ENCODE results near the gene PITX3. TPM values are rescaled to one million over a fixed set of nuclear protein-coding genes. Genes with fewer than 3 reads are reported as not detected.
"Not testable (repeated sequence)": the region's sequence is repeated elsewhere in the genome, so short reads cannot be mapped to it uniquely, and the experiment has no call there.

PITX3 gene
- total RNA-seq, 6 donors from 2014 or later: 0.61 TPM; not detected in 5

- Histone ChIP-seq H3K9me3 (no peaks in the 10 kb centered on the region), H3K36me3 (no peaks in the 10 kb centered on the region), H3K4me3 (no peak overlapping the region), H3K27me3 (no peaks in the 10 kb centered on the region), H3K4me1 (peaks cover 0 to 6% (median 2%) of the 10 kb centered on the region in 4 donors), H3K27ac (no peak overlapping the region)
- no peak for TF ChIP-seq CTCF (IDR thresholded peaks at IDR 0.05)
- TF ChIP-seq POLR2A (IDR thresholded peaks at IDR 0.05): no peak
- TF ChIP-seq POLR2AphosphoS5 (IDR thresholded peaks at IDR 0.05): no peak
- no peak for TF ChIP-seq EP300 (IDR thresholded peaks at IDR 0.05)
- DNase-seq: no peak
- no peak for ATAC-seq (ENCODE audit: low FRiP score in 2 of 2)
Measured at GRCh38 chr10:102220612-102221011, 20.7 kb downstream of the PITX3 start.

- TF ChIP-seq EP300 (IDR thresholded peaks at IDR 0.05): no peak
- H3K27ac ChIP-seq: no peak overlapping the region
- no peaks in the 10 kb centered on the region for H3K27me3 ChIP-seq
Measured at GRCh38 chr10:102219370-102219769, 21.9 kb downstream of the PITX3 start.

GRCh38 chr10:102213599-102213998 is 27.7 kb downstream of the PITX3 start:
- not testable (repeated sequence) for ATAC-seq (ENCODE audit: low FRiP score in 2 of 2)

More at GRCh38 chr10:102219370-102219769, 21.9 kb downstream of the PITX3 start:
- ATAC-seq (ENCODE audit: low FRiP score in 2 of 2) (no peak), DNase-seq (no peak)
- Histone ChIP-seq H3K36me3 (no peaks in the 10 kb centered on the region), H3K4me3 (no peak overlapping the region), H3K4me1 (no peaks in the 10 kb centered on the region), H3K9me3 (no peaks in the 10 kb centered on the region)
- 80 to 86% methylated on average over 5 of the region's 5 CpGs for WGBS, 2 donors

GRCh38 chr10:102211615-102212299 is 29.6 kb downstream of the PITX3 start:
- Histone ChIP-seq H3K4me1 (peaks cover 0 to 5% (median 0%) of the 10 kb centered on the region in 4 donors), H3K4me3 (no peak overlapping the region), H3K27ac (no peak overlapping the region), H3K36me3 (no peaks in the 10 kb centered on the region), H3K9me3 (no peaks in the 10 kb centered on the region), H3K27me3 (no peaks in the 10 kb centered on the region)
- ATAC-seq (ENCODE audit: low FRiP score in 2 of 2) (no peak), DNase-seq (no peak)
- TF ChIP-seq POLR2AphosphoS5 (IDR thresholded peaks at IDR 0.05): no peak
- TF ChIP-seq CTCF (IDR thresholded peaks at IDR 0.05): no peak
- no peak for TF ChIP-seq EP300 (IDR thresholded peaks at IDR 0.05)
- TF ChIP-seq POLR2A (IDR thresholded peaks at IDR 0.05): no peak
- WGBS, 2 donors: 77 to 83% methylated on average over 3 of the region's 3 CpGs

More at GRCh38 chr10:102213599-102213998, 27.7 kb downstream of the PITX3 start:
- not testable (repeated sequence) for DNase-seq, H3K9me3 ChIP-seq, H3K27me3 ChIP-seq, H3K4me1 ChIP-seq, H3K36me3 ChIP-seq, H3K27ac ChIP-seq, H3K4me3 ChIP-seq
- 63 to 82% methylated on average over 4 of the region's 4 CpGs for WGBS, 2 donors

- H3K27ac ChIP-seq: no peak overlapping the region
- no peak overlapping the region for H3K4me3 ChIP-seq
- no peaks in the 10 kb centered on the region for H3K27me3 ChIP-seq
- no peak for DNase-seq
- peaks cover 0 to 5% (median 0%) of the 10 kb centered on the region in 4 donors for H3K4me1 ChIP-seq
- no peaks in the 10 kb centered on the region for H3K36me3 ChIP-seq
- 48 to 60% methylated on average over 5 of the region's 5 CpGs for WGBS, 2 donors
- H3K9me3 ChIP-seq: peaks cover 4 to 10% (median 9%) of the 10 kb centered on the region in 4 donors
- ATAC-seq (ENCODE audit: low FRiP score in 2 of 2): no peak
- no peak for TF ChIP-seq EP300 (IDR thresholded peaks at IDR 0.05)
- no peak for TF ChIP-seq POLR2AphosphoS5 (IDR thresholded peaks at IDR 0.05)
- no peak for TF ChIP-seq CTCF (IDR thresholded peaks at IDR 0.05)
- TF ChIP-seq POLR2A (IDR thresholded peaks at IDR 0.05): no peak
Measured at GRCh38 chr10:102208311-102209035, 32.8 kb downstream of the PITX3 start.

Measured in upper lobe of left lung (tissue), 6 donors.